GM19324 (cell line): Measurements from ENCODE around the gene XIRP2.
"Not testable (repeated sequence)": the region's sequence is repeated elsewhere in the genome, so short reads cannot be mapped to it uniquely, and the experiment has no call there.

Experiments used
- ATAC-seq: cut with Tn5 transposase; IDR thresholded peaks from one replicate; pipeline ENCODE4 v1.9.1; 2021; ENCODE audit warnings: mild to moderate bottlenecking, moderate library complexity; ENCODE audit not compliant: unreplicated experiment, low FRiP score

The XIRP2 gene

GRCh38 chr2:167017021-167017420 is 128.7 kb downstream of the XIRP2 start:
- no peak for ATAC-seq

GRCh38 chr2:167018590-167018989 is 130.3 kb downstream of the XIRP2 start:
- ATAC-seq: no peak

- no peak for ATAC-seq
Measured at GRCh38 chr2:167028503-167028902, 140.2 kb downstream of the XIRP2 start.

- ATAC-seq: not testable (repeated sequence)
Measured at GRCh38 chr2:167034976-167035375, 146.7 kb downstream of the XIRP2 start.

GRCh38 chr2:167048829-167049228 is 160.5 kb downstream of the XIRP2 start:
- no peak for ATAC-seq

- ATAC-seq: no peak
Measured at GRCh38 chr2:167049659-167050058, 161.4 kb downstream of the XIRP2 start.

- ATAC-seq: no peak
Measured at GRCh38 chr2:167052825-167053224, 164.5 kb downstream of the XIRP2 start.

- no peak for ATAC-seq
Measured at GRCh38 chr2:167054881-167055280, 166.6 kb downstream of the XIRP2 start.

GRCh38 chr2:167057446-167057845 is 169.2 kb downstream of the XIRP2 start:
- ATAC-seq: no peak

- ATAC-seq: no peak
Measured at GRCh38 chr2:167059173-167059572, 170.9 kb downstream of the XIRP2 start.

GRCh38 chr2:167069855-167070254 is 181.6 kb downstream of the XIRP2 start:
- ATAC-seq: no peak

- not testable (repeated sequence) for ATAC-seq
Measured at GRCh38 chr2:167075708-167076107, 187.4 kb downstream of the XIRP2 start.

- not testable (repeated sequence) for ATAC-seq
Measured at GRCh38 chr2:167098931-167099330, 210.7 kb downstream of the XIRP2 start.

GRCh38 chr2:167100506-167100905 is 212.2 kb downstream of the XIRP2 start:
- ATAC-seq: no peak

- ATAC-seq: no peak
Measured at GRCh38 chr2:167103028-167103756, 214.9 kb downstream of the XIRP2 start.

GRCh38 chr2:167103757-167104133 is 215.5 kb downstream of the XIRP2 start:
- no peak for ATAC-seq

- no peak for ATAC-seq
Measured at GRCh38 chr2:167104691-167105090, 216.4 kb downstream of the XIRP2 start.

- ATAC-seq: not testable (repeated sequence)
Measured at GRCh38 chr2:167109682-167110081, 221.4 kb downstream of the XIRP2 start.

GRCh38 chr2:167110345-167110744 is 222.1 kb downstream of the XIRP2 start:
- no peak for ATAC-seq

- no peak for ATAC-seq
Measured at GRCh38 chr2:167114018-167114417, 225.7 kb downstream of the XIRP2 start.

- no peak for ATAC-seq
Measured at GRCh38 chr2:167115541-167115940, 227.3 kb downstream of the XIRP2 start.

- no peak for ATAC-seq
Measured at GRCh38 chr2:167122389-167122788, 234.1 kb downstream of the XIRP2 start.

- ATAC-seq: no peak
Measured at GRCh38 chr2:167126165-167126564, 237.9 kb downstream of the XIRP2 start.
